ENCODE results near the gene CYP4F2. TPM values are rescaled to one million over a fixed set of nuclear protein-coding genes. Genes with fewer than 3 reads are reported as not detected.
A peak's percentile ranks its signal among the peaks of the same experiment; 100 is the strongest.
"Not testable (repeated sequence)": the region's sequence is repeated elsewhere in the genome, so short reads cannot be mapped to it uniquely, and the experiment has no call there.

Gene CYP4F2
- total and polyA plus RNA-seq, 2 donors (not counting 3 experiments of a cell fraction or from before 2014, with no cell fraction given) = not detected

DNA sequence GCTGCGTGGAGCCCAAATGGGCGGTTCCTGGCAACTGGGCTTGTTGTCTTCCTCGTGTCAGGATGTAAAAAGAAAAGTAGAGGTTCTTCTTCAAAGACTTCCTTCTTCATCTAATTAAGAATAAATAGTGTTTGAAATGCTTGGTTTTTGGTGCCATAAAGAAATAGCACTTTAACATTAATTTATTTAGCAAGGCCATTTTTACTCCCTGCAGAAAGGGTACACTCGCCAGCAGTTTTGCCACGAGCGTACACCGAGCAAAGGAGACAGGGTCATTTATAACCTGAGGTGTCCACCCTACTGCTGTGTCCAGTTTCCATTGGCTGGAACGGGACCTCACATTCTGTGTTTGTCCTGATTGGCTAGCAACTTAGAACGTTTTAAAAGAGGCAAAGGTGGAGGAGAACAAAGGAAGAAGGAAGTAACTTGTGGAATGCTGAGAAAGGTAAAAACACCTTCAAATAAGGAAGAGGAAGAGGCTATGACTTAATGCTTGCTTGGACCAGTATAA is 60.6 kb downstream of the CYP4F2 start:
- DNase-seq (ENCODE audit: low read depth, low spot score) (no peak), FAIRE-seq (no peak)
- dilution Hi-C loops (cut with MboI; ENCODE audit: extremely low pct_ligation_motif_present, low sequenced_read_pairs) = no loop called here
- no peaks in the 10 kb centered on the region for H3K36me3 ChIP-seq (ENCODE audit: control insufficient read depth in 2 of 2, extremely low read depth in 1 of 2, insufficient read depth in 2 of 2, low read length in 2 of 2)
- intact Hi-C loops (cut with micrococcal nuclease) = loop anchor here (2.0 kb wide), 1 partner anchor 360 kb away; the partner anchor contains the start of gene AP1M1
- H3K9ac ChIP-seq (replicated peaks; ENCODE audit: extremely low read depth, insufficient read depth, low read length) = peak overlapping the region; percentile 79
- peaks cover 7% of the 10 kb centered on the region for H3K4me1 ChIP-seq (ENCODE audit: control insufficient read depth, extremely low read depth, insufficient read depth, low read length)
- H3K9me1 ChIP-seq (replicated peaks; ENCODE audit: control insufficient read depth, extremely low read depth, insufficient read depth, low read length) = no peaks in the 10 kb centered on the region
- no peaks in the 10 kb centered on the region for H3K27me3 ChIP-seq (ENCODE audit: control insufficient read depth in 2 of 2, insufficient read depth in 2 of 2, low read length in 2 of 2)
- no peaks in the 10 kb centered on the region for H4K20me1 ChIP-seq (replicated peaks; ENCODE audit: control insufficient read depth, extremely low read depth, insufficient read depth, low read length)
- H3K9me3 ChIP-seq (replicated peaks; ENCODE audit: control insufficient read depth, insufficient read depth, low read length) = no peaks in the 10 kb centered on the region
- BruUV-seq (replicated peaks) = TSS peak; percentile 84
- H3K79me2 ChIP-seq (ENCODE audit: control insufficient read depth, insufficient read depth, low read length) = no peaks in the 10 kb centered on the region
- H3K4me3 ChIP-seq (replicated peaks in 1 of 3; ENCODE audit: insufficient read depth in 1 of 3, low read depth in 1 of 3, low read length in 3 of 3) = peak overlapping the region; percentile 20 to 76 (median 66)
- H3K27ac ChIP-seq (ENCODE audit: insufficient read depth, low read depth, low read length) = peak overlapping the region; percentile 66
- CTCF ChIA-PET = interaction anchor here (1.7 kb wide), 1 partner anchor 204 kb away, joined by 6 read pairs; no protein-coding TSS in a partner anchor
- POLR2A ChIA-PET = no interaction called here
- H3K4me2 ChIP-seq (ENCODE audit: insufficient read depth, low read length) = peak overlapping the region; percentile 88
- TF ChIP-seq, protein P1, sequence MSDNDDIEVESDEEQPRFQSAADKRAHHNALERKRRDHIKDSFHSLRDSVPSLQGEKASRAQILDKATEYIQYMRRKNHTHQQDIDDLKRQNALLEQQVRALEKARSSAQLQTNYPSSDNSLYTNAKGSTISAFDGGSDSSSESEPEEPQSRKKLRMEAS (IDR thresholded peaks at IDR 0.05; ENCODE audit: insufficient read depth, insufficient read length) = no peak
- peak overlapping the region; percentile 59 for H2AFZ ChIP-seq (ENCODE audit: low read depth, low read length)

DNA sequence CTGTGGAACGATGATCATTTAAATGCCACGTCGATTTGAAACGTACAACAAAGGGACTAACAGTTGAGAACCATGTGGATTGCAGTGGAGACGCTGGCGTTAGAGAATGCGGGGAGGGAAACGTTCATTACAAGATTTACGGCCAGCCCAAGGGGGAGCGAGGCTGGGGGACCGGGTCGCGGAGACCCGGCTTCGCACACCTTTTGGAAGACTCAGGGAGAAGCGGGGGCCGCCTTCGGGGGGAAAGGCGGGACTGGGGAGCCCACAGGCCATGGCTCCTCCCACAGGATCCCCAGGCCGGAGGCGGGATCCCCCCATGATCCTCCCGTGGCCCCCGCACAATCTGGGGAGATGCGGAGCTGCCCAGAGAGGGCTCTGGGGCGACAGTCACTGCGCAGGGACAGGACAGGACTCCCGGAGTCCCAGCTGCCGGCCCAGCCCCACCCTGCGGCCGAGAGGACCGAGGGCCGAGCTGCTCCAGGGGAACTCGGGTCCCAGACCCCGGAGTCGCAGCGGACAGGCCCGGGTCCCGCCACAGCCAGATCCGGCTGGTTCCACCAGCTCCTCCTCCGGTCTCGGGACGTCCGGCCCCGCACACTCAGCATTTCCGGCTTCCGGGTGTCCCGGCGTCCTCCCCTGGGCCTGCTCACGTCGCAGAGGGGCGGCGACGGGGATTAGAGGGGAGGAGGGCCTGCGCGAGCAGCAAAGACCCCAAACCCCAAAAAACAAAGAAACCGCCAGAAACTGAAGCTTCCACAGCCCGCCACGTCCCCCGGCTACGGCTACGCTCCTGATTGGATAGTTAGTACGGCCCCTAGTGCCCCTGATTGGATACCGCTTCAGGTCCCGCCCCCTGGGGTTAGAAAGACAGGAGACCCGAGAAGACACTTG is 61.3 kb downstream of the CYP4F2 start:
- TF ChIP-seq POLR2AphosphoS5 (IDR thresholded peaks at IDR 0.05; ENCODE audit: insufficient read depth, low read depth, low read length) (peak; percentile 58), POLR2A (IDR thresholded peaks at IDR 0.05; ENCODE audit: low read depth, low read length) (peak; percentile 55), MYC (IDR thresholded peaks at IDR 0.05; ENCODE audit: low read depth, low read length) (no peak)
- H4K20me1 ChIP-seq (replicated peaks; ENCODE audit: control insufficient read depth, extremely low read depth, insufficient read depth, low read length) = no peaks in the 10 kb centered on the region
- FAIRE-seq = peak; percentile 98
- POLR2A ChIA-PET = no interaction called here
- H3K36me3 ChIP-seq (ENCODE audit: control insufficient read depth in 2 of 2, extremely low read depth in 1 of 2, insufficient read depth in 2 of 2, low read length in 2 of 2) = no peaks in the 10 kb centered on the region
- no peaks in the 10 kb centered on the region for H3K9me1 ChIP-seq (replicated peaks; ENCODE audit: control insufficient read depth, extremely low read depth, insufficient read depth, low read length)
- peaks cover 7% of the 10 kb centered on the region for H3K4me1 ChIP-seq (ENCODE audit: control insufficient read depth, extremely low read depth, insufficient read depth, low read length)
- CTCF ChIA-PET = interaction anchor here (1.7 kb wide), 1 partner anchor 205 kb away, joined by 6 read pairs; no protein-coding TSS in a partner anchor
- peak; percentile 91 for DNase-seq (ENCODE audit: low read depth, low spot score)
- no peaks in the 10 kb centered on the region for H3K27me3 ChIP-seq (ENCODE audit: control insufficient read depth in 2 of 2, insufficient read depth in 2 of 2, low read length in 2 of 2)
- dilution Hi-C loops (cut with MboI; ENCODE audit: extremely low pct_ligation_motif_present, low sequenced_read_pairs) = no loop called here
- H3K9ac ChIP-seq (replicated peaks; ENCODE audit: extremely low read depth, insufficient read depth, low read length) = peak overlapping the region; percentile 79
- H3K4me3 ChIP-seq (replicated peaks in 1 of 3; ENCODE audit: insufficient read depth in 1 of 3, low read depth in 1 of 3, low read length in 3 of 3) = peak overlapping the region; percentile 20 to 76 (median 66)
- H3K4me2 ChIP-seq (ENCODE audit: insufficient read depth, low read length) = peak overlapping the region; percentile 88
- peak overlapping the region; percentile 66 for H3K27ac ChIP-seq (ENCODE audit: insufficient read depth, low read depth, low read length)
- H3K9me3 ChIP-seq (replicated peaks; ENCODE audit: control insufficient read depth, insufficient read depth, low read length) = no peaks in the 10 kb centered on the region
- H3K79me2 ChIP-seq (ENCODE audit: control insufficient read depth, insufficient read depth, low read length) = no peaks in the 10 kb centered on the region
- intact Hi-C loops (cut with micrococcal nuclease) = loop anchor here (2.0 kb wide), 1 partner anchor 360 kb away; the partner anchor contains the start of gene AP1M1
- H2AFZ ChIP-seq (ENCODE audit: low read depth, low read length) = peak overlapping the region; percentile 59
- BruUV-seq (replicated peaks) = TSS peak; percentile 91

DNA sequence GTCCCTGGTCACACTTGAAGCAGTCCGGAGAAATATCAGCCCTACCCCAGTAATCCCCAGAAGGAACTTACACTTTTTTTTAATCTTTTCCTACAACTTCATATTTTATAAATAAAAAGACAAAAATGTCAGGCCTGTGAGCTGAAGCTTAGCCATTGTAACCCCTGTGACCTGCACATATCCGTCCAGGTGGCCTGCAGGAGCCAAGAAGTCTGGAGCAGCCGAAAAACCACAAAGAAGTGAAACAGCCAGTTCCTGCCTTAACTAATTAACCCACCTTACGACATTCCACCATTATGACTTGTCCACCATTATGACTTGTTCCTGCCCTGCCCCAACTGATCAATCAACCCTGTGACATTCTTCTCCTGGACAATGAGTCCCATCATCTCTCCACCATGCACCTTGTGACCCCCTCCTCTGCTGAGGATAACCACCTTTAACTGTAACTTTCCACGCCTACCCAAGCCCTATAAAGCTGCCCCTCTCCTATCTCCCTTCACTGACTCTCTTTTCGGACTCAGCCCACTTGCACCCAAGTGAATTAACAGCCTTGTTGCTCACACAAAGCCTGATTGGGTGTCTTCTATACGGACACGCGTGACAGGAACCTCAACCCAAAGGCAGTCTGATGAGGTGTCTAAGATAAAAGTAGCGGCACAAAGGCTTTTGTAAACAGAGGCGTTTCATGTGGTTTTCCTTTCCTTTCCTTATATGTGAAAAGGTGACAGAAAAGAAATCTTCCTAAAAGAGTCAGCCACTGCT is 62.1 kb downstream of the CYP4F2 start:
- H3K4me1 ChIP-seq (ENCODE audit: control insufficient read depth, extremely low read depth, insufficient read depth, low read length); POLR2A ChIA-PET; BruUV-seq (replicated peaks); H3K9me3 ChIP-seq (replicated peaks; ENCODE audit: control insufficient read depth, insufficient read depth, low read length); H3K79me2 ChIP-seq (ENCODE audit: control insufficient read depth, insufficient read depth, low read length); H3K9me1 ChIP-seq (replicated peaks; ENCODE audit: control insufficient read depth, extremely low read depth, insufficient read depth, low read length); DNase-seq (ENCODE audit: low read depth, low spot score); H3K36me3 ChIP-seq (ENCODE audit: control insufficient read depth in 2 of 2, extremely low read depth in 1 of 2, insufficient read depth in 2 of 2, low read length in 2 of 2); dilution Hi-C loops (cut with MboI; ENCODE audit: extremely low pct_ligation_motif_present, low sequenced_read_pairs); H4K20me1 ChIP-seq (replicated peaks; ENCODE audit: control insufficient read depth, extremely low read depth, insufficient read depth, low read length); H3K27me3 ChIP-seq (ENCODE audit: control insufficient read depth in 2 of 2, insufficient read depth in 2 of 2, low read length in 2 of 2): not testable (repeated sequence)
- intact Hi-C loops (cut with micrococcal nuclease) = loop anchor here (2.0 kb wide), 1 partner anchor 361 kb away; the partner anchor contains the start of gene AP1M1
- Histone ChIP-seq H3K4me3 (replicated peaks in 1 of 3; ENCODE audit: insufficient read depth in 1 of 3, low read depth in 1 of 3, low read length in 3 of 3) (peak overlapping the region; percentile 20 to 76 (median 66)), H3K27ac (ENCODE audit: insufficient read depth, low read depth, low read length) (peak overlapping the region; percentile 66), H3K4me2 (ENCODE audit: insufficient read depth, low read length) (peak overlapping the region; percentile 88), H3K9ac (replicated peaks; ENCODE audit: extremely low read depth, insufficient read depth, low read length) (peak overlapping the region; percentile 79), H2AFZ (ENCODE audit: low read depth, low read length) (peak overlapping the region; percentile 59)
- CTCF ChIA-PET = interaction anchor here (1.7 kb wide), 1 partner anchor 205 kb away, joined by 6 read pairs; no protein-coding TSS in a partner anchor
- peak; percentile 73 for FAIRE-seq

Data from endothelial cell of umbilical vein (primary cell).